GM12864 (cell line): Measurements from ENCODE around the gene ADAMTS14.

Source experiments
- DNase-seq: peaks from one replicate; pipeline ENCODE4 v3.0.0-alpha.2; 2011; ENCODE audit warnings: low read depth
- H3K4me3 ChIP-seq: 2 replicates; pipeline ENCODE4 v1.5.1; 2011; ENCODE audit warnings: mild to moderate bottlenecking, low read depth, low read length, control low read depth
- CTCF ChIP-seq: IDR thresholded peaks from 2 replicates; pipeline ENCODE4 v1.5.1; 2011; ENCODE audit warnings: low read depth, mild to moderate bottlenecking, moderate library complexity, low read length, control low read depth, inconsistent platforms; ENCODE audit errors: missing control alignments

The ADAMTS14 gene

GRCh38 chr10:70776455-70777005, 104.2 kb downstream of the ADAMTS14 start:
- no peak overlapping the region for H3K4me3 ChIP-seq
- DNase-seq, result no peak
- no peak for TF ChIP-seq CTCF

GRCh38 chr10:70777063-70777875, 105.0 kb downstream of the ADAMTS14 start:
- no peak for DNase-seq
- H3K4me3 ChIP-seq, result no peak overlapping the region
- no peak for TF ChIP-seq CTCF

GRCh38 chr10:70778267-70778924, 106.1 kb downstream of the ADAMTS14 start:
- no peak for TF ChIP-seq CTCF
- H3K4me3 ChIP-seq, result no peak overlapping the region
- no peak for DNase-seq

GRCh38 chr10:70779088-70779487, 106.8 kb downstream of the ADAMTS14 start:
- H3K4me3 ChIP-seq, result no peak overlapping the region
- no peak for DNase-seq
- TF ChIP-seq CTCF, result no peak

GRCh38 chr10:70779511-70780369, 107.4 kb downstream of the ADAMTS14 start:
- no peak overlapping the region for H3K4me3 ChIP-seq
- TF ChIP-seq CTCF, result no peak
- no peak for DNase-seq

GRCh38 chr10:70780370-70780760, 108.1 kb downstream of the ADAMTS14 start:
- no peak for TF ChIP-seq CTCF
- no peak for DNase-seq
- H3K4me3 ChIP-seq, result no peak overlapping the region
